GM12873 (cell line): ENCODE data around the gene MANEAL.

Experiments
- TF ChIP-seq, protein P1 (sequence below): IDR thresholded peaks from 2 replicates; pipeline ENCODE4 v1.5.1; 2012; ENCODE audit warnings: low read depth, mild to moderate bottlenecking, moderate library complexity, low read length, control low read depth; ENCODE audit not compliant: insufficient read depth; ENCODE audit errors: missing control alignments

MANEAL gene

DNA sequence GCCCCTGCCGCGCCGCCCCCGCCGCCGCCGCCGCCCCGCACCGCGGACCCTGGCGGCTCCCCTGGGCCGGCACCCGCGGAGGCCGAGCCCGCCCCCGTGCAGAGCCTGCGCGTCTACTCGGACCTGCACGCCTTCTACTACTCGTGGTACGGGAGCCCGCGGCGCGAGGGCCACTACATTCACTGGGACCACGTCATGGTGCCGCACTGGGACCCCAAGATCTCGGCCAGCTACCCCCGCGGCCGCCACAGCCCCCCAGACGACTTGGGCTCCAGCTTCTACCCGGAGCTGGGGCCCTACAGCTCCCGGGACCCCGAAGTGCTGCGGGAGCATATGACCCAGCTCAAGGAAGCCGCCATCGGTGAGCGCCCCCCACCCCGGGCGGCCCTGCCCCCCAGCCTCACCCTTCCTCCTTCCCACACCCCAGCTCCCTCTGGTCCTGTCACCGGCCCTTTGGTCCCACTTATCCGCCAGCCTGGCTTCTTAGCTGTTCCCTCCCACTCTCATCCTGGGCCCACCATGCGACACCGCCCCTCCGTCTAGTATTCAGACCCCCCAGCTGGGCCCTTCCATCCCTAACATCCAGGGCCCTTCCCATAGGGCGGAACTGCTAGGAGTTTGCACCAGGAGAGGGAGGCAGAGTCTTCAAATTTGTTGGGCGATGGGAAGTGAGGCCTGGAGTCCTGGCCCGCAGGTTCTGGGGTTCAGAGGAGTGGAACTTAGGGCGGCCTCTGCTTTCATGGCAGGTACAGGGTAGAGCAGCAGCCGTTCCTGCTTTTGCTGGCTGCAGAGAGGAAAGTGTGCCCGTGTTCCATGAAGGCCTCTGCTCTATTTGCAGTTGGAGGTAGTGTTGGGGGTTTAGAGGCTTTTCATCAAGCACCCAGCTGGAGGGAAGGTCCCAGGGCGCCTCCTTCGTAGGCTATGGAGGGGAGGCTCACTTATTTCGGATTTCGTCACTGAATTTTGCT is 1.0 kb downstream of the MANEAL start:
- TF ChIP-seq, protein P1, sequence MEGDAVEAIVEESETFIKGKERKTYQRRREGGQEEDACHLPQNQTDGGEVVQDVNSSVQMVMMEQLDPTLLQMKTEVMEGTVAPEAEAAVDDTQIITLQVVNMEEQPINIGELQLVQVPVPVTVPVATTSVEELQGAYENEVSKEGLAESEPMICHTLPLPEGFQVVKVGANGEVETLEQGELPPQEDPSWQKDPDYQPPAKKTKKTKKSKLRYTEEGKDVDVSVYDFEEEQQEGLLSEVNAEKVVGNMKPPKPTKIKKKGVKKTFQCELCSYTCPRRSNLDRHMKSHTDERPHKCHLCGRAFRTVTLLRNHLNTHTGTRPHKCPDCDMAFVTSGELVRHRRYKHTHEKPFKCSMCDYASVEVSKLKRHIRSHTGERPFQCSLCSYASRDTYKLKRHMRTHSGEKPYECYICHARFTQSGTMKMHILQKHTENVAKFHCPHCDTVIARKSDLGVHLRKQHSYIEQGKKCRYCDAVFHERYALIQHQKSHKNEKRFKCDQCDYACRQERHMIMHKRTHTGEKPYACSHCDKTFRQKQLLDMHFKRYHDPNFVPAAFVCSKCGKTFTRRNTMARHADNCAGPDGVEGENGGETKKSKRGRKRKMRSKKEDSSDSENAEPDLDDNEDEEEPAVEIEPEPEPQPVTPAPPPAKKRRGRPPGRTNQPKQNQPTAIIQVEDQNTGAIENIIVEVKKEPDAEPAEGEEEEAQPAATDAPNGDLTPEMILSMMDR, result no peak

DNA sequence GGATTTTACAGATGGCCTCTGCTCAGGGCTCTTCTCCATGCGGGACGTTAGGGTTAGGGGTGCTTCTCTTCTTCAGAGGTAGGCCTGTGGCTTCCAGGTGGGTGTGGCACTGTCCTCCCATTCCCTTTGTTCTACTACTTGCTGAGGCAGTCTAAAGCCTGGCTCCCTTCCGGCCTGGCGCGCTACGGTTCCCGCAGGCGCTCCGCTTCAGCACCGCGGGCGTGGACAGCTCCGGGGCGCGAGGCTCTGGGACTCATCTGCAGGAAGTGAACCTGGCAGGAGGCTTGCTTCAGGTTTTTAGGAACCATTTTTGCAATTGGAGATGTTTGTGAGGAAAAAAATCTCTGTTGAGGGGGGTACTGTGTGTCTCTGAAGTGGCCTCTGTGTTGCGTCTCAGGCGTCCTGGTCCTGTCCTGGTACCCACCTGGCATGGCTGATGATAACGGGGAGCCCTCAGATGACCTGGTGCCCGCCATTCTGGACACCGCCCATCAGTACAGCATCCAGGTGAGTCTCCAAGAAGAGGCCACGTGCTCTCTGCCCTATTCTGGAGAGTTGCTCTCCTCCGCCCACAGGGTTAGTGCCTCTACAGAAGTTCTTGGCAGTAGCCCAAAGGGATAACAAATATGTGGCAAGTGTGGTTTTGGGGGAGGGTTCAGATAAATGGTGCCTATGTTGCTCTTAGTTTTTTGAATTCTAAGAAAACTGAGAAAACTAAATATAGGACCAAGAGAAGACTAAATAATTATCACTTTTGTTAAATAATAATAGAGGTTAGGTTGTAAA is 1.9 kb downstream of the MANEAL start:
- TF ChIP-seq, protein P1, result no peak

DNA sequence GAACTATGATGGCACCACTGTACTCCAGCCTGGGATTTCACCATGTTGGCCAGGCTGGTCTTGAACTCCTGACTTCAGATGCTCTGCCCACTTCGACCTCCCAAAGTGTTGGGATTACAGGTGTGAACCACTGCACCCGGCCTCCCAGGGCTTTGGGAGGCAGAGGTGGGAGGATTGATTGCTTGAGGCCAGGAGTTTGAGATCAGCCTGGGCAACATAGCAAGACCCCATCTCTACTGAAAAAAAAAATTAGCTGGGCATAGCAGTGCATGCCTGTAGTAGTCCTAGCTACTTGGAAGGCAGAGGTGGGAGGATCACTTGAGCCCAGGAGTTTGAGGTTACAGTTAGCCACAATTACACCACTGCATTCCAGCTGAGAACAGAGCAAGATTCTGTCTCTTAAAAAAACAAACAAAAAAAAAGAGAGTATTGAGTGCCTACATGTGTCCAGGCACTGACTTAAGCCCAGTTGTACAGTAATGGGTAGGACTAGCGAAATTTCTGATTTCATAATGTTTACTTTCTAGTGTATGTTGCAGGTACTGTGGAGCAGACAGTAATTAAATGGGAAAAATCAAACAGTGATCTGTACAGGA is 4.2 kb downstream of the MANEAL start:
- TF ChIP-seq, protein P1, result no peak

DNA sequence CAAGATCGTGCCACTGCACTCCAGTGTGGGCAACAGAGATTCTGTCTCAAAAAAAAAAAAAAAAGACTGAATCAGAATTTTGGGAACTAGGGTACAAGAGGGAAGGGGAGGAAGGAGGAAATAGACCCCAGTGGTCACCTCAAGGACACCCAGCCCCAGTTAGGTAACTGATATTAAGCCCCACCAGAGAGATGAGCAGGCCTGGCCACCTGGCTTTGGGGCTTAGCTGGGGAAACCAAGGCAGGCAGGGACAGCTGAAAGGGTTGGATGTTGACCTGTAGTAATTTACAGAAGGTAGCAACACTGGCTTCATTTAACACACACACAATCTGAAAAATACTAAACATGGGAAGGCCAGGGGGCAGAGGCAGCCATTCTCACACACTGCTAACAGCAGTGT is 8.8 kb downstream of the MANEAL start:
- TF ChIP-seq, protein P1, result no peak

DNA sequence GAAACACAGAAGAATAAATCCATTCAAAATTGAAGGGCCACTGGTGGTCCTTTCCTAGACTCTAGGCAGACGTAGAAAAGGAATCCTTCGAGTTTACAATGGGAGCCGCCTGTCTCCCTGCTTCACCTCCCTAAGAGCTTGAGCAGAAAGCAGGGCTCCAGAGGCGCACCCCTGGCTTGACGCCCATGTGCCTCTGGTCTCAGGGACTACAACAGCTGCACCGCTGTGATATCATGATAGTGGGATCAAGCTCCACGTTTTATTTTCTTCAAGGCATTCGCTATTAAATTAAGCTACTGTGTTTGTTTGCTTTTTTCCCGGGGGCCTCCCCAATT is 13.5 kb downstream of the MANEAL start:
- TF ChIP-seq, protein P1, result no peak

DNA sequence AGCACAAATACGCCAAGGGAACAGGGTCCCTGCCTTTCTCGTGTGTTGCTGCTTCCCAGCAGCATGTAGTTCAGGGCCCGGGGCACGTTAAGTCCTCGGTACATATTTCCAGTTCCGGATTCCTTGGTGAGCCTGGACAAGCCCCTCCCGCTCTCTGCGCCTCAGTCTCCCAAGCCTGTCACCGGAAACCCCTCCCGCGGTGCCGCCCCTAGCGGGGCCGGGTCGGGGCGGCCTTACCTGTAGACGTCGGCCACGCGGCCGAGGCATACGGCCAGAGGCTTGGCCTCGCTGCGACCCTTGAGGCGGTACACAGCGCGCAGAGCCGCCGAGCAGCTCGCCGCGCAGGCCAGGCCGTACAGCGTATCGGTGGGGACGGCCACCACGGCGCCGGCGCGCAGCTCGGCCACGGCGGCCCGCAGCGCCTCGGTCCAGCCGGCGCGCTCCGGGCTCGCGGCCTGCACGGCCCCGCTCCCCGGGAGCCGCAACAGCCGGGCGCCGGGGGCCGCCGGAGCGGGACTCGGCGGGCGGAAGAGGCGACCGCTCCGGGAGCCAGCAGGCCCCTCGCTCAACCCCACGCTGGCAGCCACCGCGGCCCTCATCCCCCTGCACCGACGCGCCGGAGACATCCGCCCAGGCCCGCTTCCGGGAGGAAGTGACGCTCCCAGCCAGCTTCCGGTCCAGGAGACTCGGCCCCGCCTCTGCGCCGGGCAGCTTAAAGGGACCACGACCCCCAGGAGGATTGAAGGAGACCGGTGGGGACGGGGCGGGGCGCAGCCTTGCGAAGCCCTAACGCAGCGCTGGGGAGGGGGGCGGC is 14.1 kb downstream of the MANEAL start, which contains the start of the genes C1orf122 and YRDC:
TSS of gene C1orf122 (plus strand) at position 236 of the 814 bp plus-strand sequence. CDS start 615 bp downstream, outside the sequence.
TSS of gene YRDC (minus strand) at position 654 of the 814 bp plus-strand sequence. CDS start at position 626, 28 bp downstream.
- TF ChIP-seq, protein P1, result no peak
